ENCODE results near the gene RASEF. TPM values are rescaled to one million over a fixed set of nuclear protein-coding genes. Genes with fewer than 3 reads are reported as not detected.

Gene RASEF
- total RNA-seq, 2 experiments from 2014 or later: not detected

DNA sequence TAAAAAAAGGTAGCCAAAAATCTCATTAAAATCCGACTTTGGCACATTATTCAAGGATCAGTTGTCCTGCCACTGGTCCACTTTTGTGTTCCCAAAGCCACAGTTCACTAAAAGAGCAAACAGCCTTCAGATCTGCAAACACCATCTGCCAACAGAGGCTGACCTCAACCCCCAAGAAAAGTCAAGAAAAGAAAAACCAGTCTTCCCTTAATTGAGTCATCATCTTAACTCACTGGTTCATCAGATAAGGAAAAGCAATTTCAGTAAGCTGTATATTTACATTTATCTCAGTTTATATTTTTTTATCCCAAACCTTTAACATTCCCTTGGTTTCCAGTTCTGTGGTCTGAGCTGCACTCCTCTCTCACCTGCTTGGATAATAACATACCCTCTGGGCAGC is 21.2 kb downstream of the RASEF start:
- Mint-ChIP-seq H3K4me1 (no peaks in the 10 kb centered on the region), H3K4me3 (no peak overlapping the region), H3K36me3 (ENCODE audit: low read depth) (no peaks in the 10 kb centered on the region), H3K9me3 (no peaks in the 10 kb centered on the region), H3K27me3 (peaks cover 2% of the 10 kb centered on the region), H3K27ac (no peak overlapping the region)
- DNase-seq: no peak
- ChIA-PET CTCF (no interaction called here), POLR2A (no interaction called here)

DNA sequence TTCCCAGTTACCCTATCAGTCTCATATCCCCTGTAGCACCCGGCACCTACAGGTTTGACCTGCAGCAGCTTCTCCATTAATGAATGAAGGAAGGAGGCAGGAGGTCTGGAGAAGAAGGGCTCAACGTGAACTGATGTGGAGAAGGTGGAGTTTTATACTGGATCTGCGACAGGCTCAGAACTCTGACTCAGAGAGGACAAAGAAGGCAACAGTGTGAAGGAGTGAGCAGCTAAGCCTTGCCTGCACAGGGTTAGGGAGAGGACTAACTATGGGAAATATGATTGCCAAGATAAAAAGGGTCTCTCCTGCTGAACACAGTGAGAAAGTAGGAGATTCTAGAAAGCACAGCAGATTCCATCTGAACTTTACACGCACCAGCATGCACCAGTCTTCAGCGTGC is 23.6 kb downstream of the RASEF start:
- peaks cover 2% of the 10 kb centered on the region for H3K27me3 Mint-ChIP-seq
- ChIA-PET CTCF (no interaction called here), POLR2A (no interaction called here)
- H3K4me3 Mint-ChIP-seq: no peak overlapping the region
- H3K27ac Mint-ChIP-seq: no peak overlapping the region
- no peaks in the 10 kb centered on the region for H3K4me1 Mint-ChIP-seq
- H3K36me3 Mint-ChIP-seq (ENCODE audit: low read depth): no peaks in the 10 kb centered on the region
- no peaks in the 10 kb centered on the region for H3K9me3 Mint-ChIP-seq
- DNase-seq: no peak

GRCh38 chr9:83036043-83036442 is 26.9 kb downstream of the RASEF start:
- POLR2A ChIA-PET: no interaction called here
- H3K36me3 Mint-ChIP-seq (ENCODE audit: low read depth): no peaks in the 10 kb centered on the region
- no peaks in the 10 kb centered on the region for H3K4me1 Mint-ChIP-seq
- H3K9me3 Mint-ChIP-seq: no peaks in the 10 kb centered on the region
- H3K27me3 Mint-ChIP-seq: no peaks in the 10 kb centered on the region
- DNase-seq: no peak
- no peak overlapping the region for H3K4me3 Mint-ChIP-seq
- no peak overlapping the region for H3K27ac Mint-ChIP-seq
- CTCF ChIA-PET: no interaction called here

GRCh38 chr9:83035143-83035542 is 27.8 kb downstream of the RASEF start:
- Mint-ChIP-seq H3K9me3 (no peaks in the 10 kb centered on the region), H3K27ac (no peak overlapping the region)

DNA sequence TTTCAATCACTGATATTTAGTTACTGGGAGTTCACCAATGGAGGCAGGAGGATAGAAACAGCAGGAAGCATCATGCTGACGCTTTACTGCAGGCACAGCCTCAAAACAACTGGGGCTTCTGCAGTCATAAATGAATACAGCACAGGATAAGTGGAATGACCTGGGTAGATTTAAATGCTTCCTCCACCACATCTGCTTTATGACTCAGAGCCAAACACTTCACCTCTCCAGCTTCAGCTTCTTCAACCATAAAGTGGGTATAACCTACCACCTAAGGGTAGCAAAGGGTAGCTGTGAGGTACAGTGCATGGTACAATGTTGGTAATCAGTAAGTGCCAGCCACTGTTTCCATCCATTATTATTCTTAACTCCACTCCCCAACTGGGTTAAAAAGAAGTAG is 28.4 kb downstream of the RASEF start:
- DNase-seq: no peak
- H3K4me3 Mint-ChIP-seq: no peak overlapping the region
- H3K27ac Mint-ChIP-seq: no peak overlapping the region
- H3K36me3 Mint-ChIP-seq (ENCODE audit: low read depth): no peaks in the 10 kb centered on the region
- H3K9me3 Mint-ChIP-seq: no peaks in the 10 kb centered on the region
- H3K4me1 Mint-ChIP-seq: no peaks in the 10 kb centered on the region
- ChIA-PET POLR2A (no interaction called here), CTCF (no interaction called here)
- H3K27me3 Mint-ChIP-seq: peaks cover 2% of the 10 kb centered on the region

More at GRCh38 chr9:83035143-83035542, 27.8 kb downstream of the RASEF start:
- H3K27me3 Mint-ChIP-seq: peaks cover 2% of the 10 kb centered on the region
- no peaks in the 10 kb centered on the region for H3K36me3 Mint-ChIP-seq (ENCODE audit: low read depth)
- POLR2A ChIA-PET: no interaction called here
- H3K4me1 Mint-ChIP-seq: no peaks in the 10 kb centered on the region
- no peak for DNase-seq
- CTCF ChIA-PET: no interaction called here
- H3K4me3 Mint-ChIP-seq: no peak overlapping the region

DNA sequence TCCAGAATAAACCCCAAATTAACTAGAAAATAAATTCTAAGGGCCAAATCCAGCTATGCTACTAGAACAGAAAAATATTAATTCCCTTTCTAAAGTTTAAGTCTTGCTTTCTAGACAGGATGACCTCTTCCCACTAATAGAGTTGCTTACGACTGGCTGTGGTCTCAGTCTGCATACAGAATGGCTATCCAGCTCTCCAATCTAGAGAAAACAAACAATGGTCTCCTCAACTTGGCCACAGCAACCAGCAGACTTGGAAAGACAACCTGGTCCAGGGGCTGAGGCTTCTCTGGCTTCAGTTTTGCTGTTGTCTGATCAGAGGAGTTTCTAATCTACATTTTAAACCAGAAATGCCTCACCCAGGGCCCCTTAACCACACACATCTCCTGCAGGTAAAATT is 28.9 kb downstream of the RASEF start:
- DNase-seq: no peak
- CTCF ChIA-PET: no interaction called here
- Mint-ChIP-seq H3K4me3 (no peak overlapping the region), H3K27me3 (peaks cover 2% of the 10 kb centered on the region), H3K9me3 (no peaks in the 10 kb centered on the region), H3K27ac (no peak overlapping the region), H3K36me3 (ENCODE audit: low read depth) (no peaks in the 10 kb centered on the region), H3K4me1 (no peaks in the 10 kb centered on the region)
- POLR2A ChIA-PET: no interaction called here

GRCh38 chr9:83032065-83032625 is 30.8 kb downstream of the RASEF start:
- POLR2A ChIA-PET: no interaction called here
- DNase-seq: no peak
- no peak overlapping the region for H3K27ac Mint-ChIP-seq
- CTCF ChIA-PET: no interaction called here
- no peaks in the 10 kb centered on the region for H3K36me3 Mint-ChIP-seq (ENCODE audit: low read depth)
- H3K9me3 Mint-ChIP-seq: no peaks in the 10 kb centered on the region
- no peaks in the 10 kb centered on the region for H3K4me1 Mint-ChIP-seq
- H3K4me3 Mint-ChIP-seq: no peak overlapping the region
- peaks cover 2% of the 10 kb centered on the region for H3K27me3 Mint-ChIP-seq

GRCh38 chr9:83030391-83031107 is 32.4 kb downstream of the RASEF start:
- no peak for DNase-seq
- Mint-ChIP-seq H3K27me3 (peaks cover 2% of the 10 kb centered on the region), H3K4me3 (no peak overlapping the region), H3K9me3 (no peaks in the 10 kb centered on the region), H3K36me3 (ENCODE audit: low read depth) (no peaks in the 10 kb centered on the region), H3K4me1 (no peaks in the 10 kb centered on the region), H3K27ac (no peak overlapping the region)
- POLR2A ChIA-PET: no interaction called here
- CTCF ChIA-PET: no interaction called here

DNA sequence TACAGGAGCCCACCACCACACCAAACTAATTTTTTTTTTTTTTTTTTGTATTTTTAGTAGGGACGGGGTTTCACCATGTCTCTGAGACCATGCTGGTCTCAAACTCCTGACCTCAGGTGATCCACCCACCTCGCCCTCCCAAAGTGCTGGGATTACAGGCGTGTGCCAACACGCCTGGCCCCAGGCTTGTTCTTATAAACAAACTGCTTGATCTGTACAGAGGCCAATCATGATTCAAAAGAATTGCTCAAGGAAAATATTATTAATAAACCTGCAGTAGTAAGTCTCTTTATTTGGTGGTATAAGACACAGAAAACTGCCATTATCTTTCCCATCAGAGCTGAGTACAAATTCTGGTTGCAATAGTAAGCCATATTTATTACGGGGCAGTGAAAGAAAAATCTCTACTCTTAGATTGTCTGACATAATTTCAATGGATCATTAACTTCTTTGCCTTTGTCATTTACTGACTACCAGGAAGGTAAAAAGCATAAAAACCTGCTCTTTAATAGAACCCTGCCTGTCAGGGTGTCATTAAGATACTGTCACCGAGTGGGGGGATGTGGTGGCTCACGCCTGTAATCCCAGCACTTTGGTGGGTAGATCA is 33.3 kb downstream of the RASEF start:
- ChIA-PET CTCF (no interaction called here), POLR2A (no interaction called here)
- no peaks in the 10 kb centered on the region for H3K4me1 Mint-ChIP-seq
- no peak overlapping the region for H3K27ac Mint-ChIP-seq
- peaks cover 2% of the 10 kb centered on the region for H3K27me3 Mint-ChIP-seq
- no peak for DNase-seq
- no peaks in the 10 kb centered on the region for H3K36me3 Mint-ChIP-seq (ENCODE audit: low read depth)
- no peak overlapping the region for H3K4me3 Mint-ChIP-seq
- no peaks in the 10 kb centered on the region for H3K9me3 Mint-ChIP-seq

DNA sequence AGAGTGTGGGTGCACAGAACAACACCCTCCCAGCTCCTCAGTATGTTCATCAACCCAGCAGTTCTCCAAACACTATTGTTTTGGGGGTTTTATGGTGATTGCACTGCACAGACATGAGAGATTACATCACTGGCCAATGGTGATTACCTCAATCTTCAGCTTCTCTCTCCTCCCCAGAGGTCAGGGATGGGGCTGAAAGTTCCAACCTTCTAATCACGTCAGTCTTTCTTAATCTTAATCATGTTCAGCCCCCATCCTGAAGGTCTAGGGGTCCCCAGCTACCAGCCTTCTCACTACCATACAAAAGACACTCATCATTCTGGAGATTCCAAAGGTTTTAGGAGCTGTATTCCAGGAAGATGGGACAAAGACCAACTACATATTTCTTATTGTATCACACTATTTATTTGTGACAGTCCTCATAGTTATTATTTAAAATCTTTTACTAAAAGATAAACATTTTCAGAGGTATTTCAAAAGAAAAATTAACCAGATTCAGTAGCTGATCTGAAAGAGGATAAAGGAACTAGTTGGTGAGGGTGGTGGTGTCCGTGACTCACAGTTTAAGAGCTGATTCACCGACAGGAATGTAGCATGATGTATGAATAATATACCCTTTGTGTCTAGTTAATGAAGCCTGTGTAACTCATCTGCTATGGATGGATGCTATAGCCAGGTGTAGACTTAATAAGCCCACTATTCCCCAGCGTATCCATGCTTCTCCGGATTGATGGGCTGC is 35.6 kb downstream of the RASEF start:
- H3K27me3 Mint-ChIP-seq: peaks cover 2% of the 10 kb centered on the region
- no peaks in the 10 kb centered on the region for H3K9me3 Mint-ChIP-seq
- no peak overlapping the region for H3K27ac Mint-ChIP-seq
- ChIA-PET POLR2A (no interaction called here), CTCF (interaction anchor here (0.5 kb wide), 1 partner anchor 64 kb away, joined by 3 read pairs; no protein-coding TSS in a partner anchor)
- DNase-seq: no peak
- H3K4me3 Mint-ChIP-seq: no peak overlapping the region
- no peaks in the 10 kb centered on the region for H3K36me3 Mint-ChIP-seq (ENCODE audit: low read depth)
- no peaks in the 10 kb centered on the region for H3K4me1 Mint-ChIP-seq

- no peak for DNase-seq
- ChIA-PET CTCF (no interaction called here), POLR2A (no interaction called here)
- H3K27me3 Mint-ChIP-seq: no peaks in the 10 kb centered on the region
- no peaks in the 10 kb centered on the region for H3K9me3 Mint-ChIP-seq
- H3K36me3 Mint-ChIP-seq (ENCODE audit: low read depth): no peaks in the 10 kb centered on the region
- no peaks in the 10 kb centered on the region for H3K4me1 Mint-ChIP-seq
- no peak overlapping the region for H3K27ac Mint-ChIP-seq
- H3K4me3 Mint-ChIP-seq: no peak overlapping the region
These were observed 38.3 kb downstream of the RASEF start for GRCh38 chr9:83024506-83025125.

DNA sequence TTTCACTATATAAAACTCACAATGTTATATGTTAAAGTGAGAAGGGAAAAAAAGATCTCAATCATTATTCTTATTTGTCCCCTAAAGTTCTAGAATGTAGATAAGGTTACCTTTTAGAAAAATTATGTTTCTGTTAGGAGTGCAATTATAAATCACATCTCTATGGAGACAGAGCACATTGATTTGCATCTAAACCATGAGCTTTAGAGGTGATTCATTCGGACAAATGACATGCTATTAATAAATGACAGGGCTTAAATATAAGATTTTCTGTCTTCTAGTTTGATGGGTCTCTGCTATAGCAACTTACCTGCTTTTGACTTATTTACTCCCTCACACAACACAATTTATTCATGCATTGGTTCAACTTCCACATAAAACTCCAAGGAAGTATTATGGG is 39.8 kb downstream of the RASEF start:
- Mint-ChIP-seq H3K27me3 (peaks cover 5% of the 10 kb centered on the region), H3K4me1 (no peaks in the 10 kb centered on the region), H3K36me3 (ENCODE audit: low read depth) (no peaks in the 10 kb centered on the region), H3K4me3 (no peak overlapping the region), H3K27ac (no peak overlapping the region), H3K9me3 (no peaks in the 10 kb centered on the region)
- DNase-seq: no peak
- POLR2A ChIA-PET: no interaction called here
- CTCF ChIA-PET: no interaction called here

DNA sequence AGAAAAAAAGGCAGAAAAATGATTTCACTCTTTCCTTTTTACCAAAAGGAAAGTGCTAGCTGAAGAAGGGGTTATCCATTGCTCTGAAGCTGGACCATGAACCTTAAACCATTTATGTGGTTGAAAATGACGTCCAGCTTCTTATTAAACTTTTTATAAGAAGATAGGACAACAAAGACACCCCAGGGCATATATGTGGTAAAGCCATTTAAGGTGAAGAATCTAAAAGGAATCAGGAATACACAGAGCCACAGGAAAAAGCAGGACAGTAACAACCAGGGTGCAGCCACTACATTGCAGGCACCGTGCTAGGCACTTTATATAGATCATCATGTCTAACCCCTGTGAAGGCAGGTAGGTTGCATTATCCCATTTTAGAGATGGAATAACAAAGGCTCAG is 42.1 kb downstream of the RASEF start:
- no peak for DNase-seq
- peaks cover 5% of the 10 kb centered on the region for H3K27me3 Mint-ChIP-seq
- H3K4me3 Mint-ChIP-seq: no peak overlapping the region
- no peak overlapping the region for H3K27ac Mint-ChIP-seq
- H3K9me3 Mint-ChIP-seq: peaks cover 3% of the 10 kb centered on the region
- CTCF ChIA-PET: no interaction called here
- no peaks in the 10 kb centered on the region for H3K36me3 Mint-ChIP-seq (ENCODE audit: low read depth)
- POLR2A ChIA-PET: no interaction called here
- H3K4me1 Mint-ChIP-seq: peaks cover 4% of the 10 kb centered on the region

Measured in activated CD4-positive, alpha-beta T cell treated with anti-CD3 and anti-CD28 coated beads, Interleukin-2, amount 10 ng/mL, durations not matched to agents 7 days and 5 days (primary cell).